Left colon (tissue), 2 donors: ENCODE data around the gene NT5DC4. TPM values are rescaled to one million over a fixed set of nuclear protein-coding genes. Genes with fewer than 3 reads are reported as not detected.

Experiments
- ATAC-seq: fragments of 200-7000 bp; cut with Tn5 transposase; one replicate; pipeline ENCODE4 v1.9.1; 2020; ENCODE audit warnings: mild to moderate bottlenecking, moderate library complexity
- DNase-seq, 2 donors: peaks; one replicate each; pipeline ENCODE4 v3.0.0-alpha.2; 2020
- intact Hi-C, 2 donors: fragments of 100-400 bp; cut with DNase I in 1 of 2; cut with micrococcal nuclease in 1 of 2; formaldehyde crosslinking; loops; one replicate each; pipeline versions ENCODE4 v1.11.2 to v1.14.0; 2022; cut with DNase I, micrococcal nuclease
- total RNA-seq, 2 donors: library from RNA; stranded (reverse); fragmentation: NEBNext Ultra II Directional; extraction: Animal tissue kit (Norgen Biotek cat#: 25700); gene quantifications; one replicate each; pipeline ENCODE4 v1.2.1, GENCODE V29; 2021
- donor health status: DM: no; HTN: no; CAD: no.
- donor health status: DM: yes; HTN: yes; CAD: no.

NT5DC4 gene
- total RNA-seq, 2 donors from 2014 or later = not detected

GRCh38 chr2:112768432-112768831 is 47.6 kb downstream of the NT5DC4 start:
- DNase-seq (no peak), ATAC-seq (no peak)
- intact Hi-C loops = no loop called here

GRCh38 chr2:112772322-112772721 is 51.5 kb downstream of the NT5DC4 start:
- intact Hi-C loops = no loop called here
- ATAC-seq = no peak
- DNase-seq = no peak

GRCh38 chr2:112772911-112773475 is 52.2 kb downstream of the NT5DC4 start:
- intact Hi-C loops = no loop called here
- ATAC-seq (no peak), DNase-seq (no peak)

- DNase-seq (no peak), ATAC-seq (no peak)
- intact Hi-C loops = no loop called here
These were observed 52.7 kb downstream of the NT5DC4 start for GRCh38 chr2:112773556-112773955.

GRCh38 chr2:112774536-112775285 is 53.9 kb downstream of the NT5DC4 start:
- intact Hi-C loops = no loop called here
- DNase-seq = no peak
- ATAC-seq = no peak

GRCh38 chr2:112776113-112776512 is 55.3 kb downstream of the NT5DC4 start:
- no peak for DNase-seq
- intact Hi-C loops = no loop called here
- ATAC-seq = no peak

GRCh38 chr2:112777036-112777435 is 56.2 kb downstream of the NT5DC4 start:
- ATAC-seq = no peak
- DNase-seq = no peak
- intact Hi-C loops = no loop called here

- ATAC-seq = no peak
- no peak for DNase-seq
- intact Hi-C loops = no loop called here
These were observed 58.8 kb downstream of the NT5DC4 start for GRCh38 chr2:112779598-112779997.

GRCh38 chr2:112782234-112782799 is 61.5 kb downstream of the NT5DC4 start:
- intact Hi-C loops = no loop called here
- ATAC-seq = no peak
- DNase-seq = no peak

- ATAC-seq (no peak), DNase-seq (no peak)
- intact Hi-C loops = no loop called here
These were observed 62.4 kb downstream of the NT5DC4 start for GRCh38 chr2:112783187-112783714.

GRCh38 chr2:112784199-112785189 is 63.7 kb downstream of the NT5DC4 start, which contains the start of gene IL1A:
Gene IL1A, minus strand, starts transcription at chr2:112784493. Its CDS starts 723 bp downstream, at chr2:112783770.
- ATAC-seq (peak; percentile 80), DNase-seq (no peak)
- intact Hi-C loops = no loop called here

- no peak for DNase-seq
- intact Hi-C loops = no loop called here
- ATAC-seq = no peak
These were observed 66.5 kb downstream of the NT5DC4 start for GRCh38 chr2:112787294-112787693.

GRCh38 chr2:112787729-112788393 is 67.0 kb downstream of the NT5DC4 start:
- ATAC-seq = no peak
- intact Hi-C loops = no loop called here

GRCh38 chr2:112788653-112789052 is 67.8 kb downstream of the NT5DC4 start:
- no peak for ATAC-seq

More at GRCh38 chr2:112787729-112788393, 67.0 kb downstream of the NT5DC4 start:
- DNase-seq = no peak

More at GRCh38 chr2:112788653-112789052, 67.8 kb downstream of the NT5DC4 start:
- no peak for DNase-seq
- intact Hi-C loops = no loop called here
